SKM-1 (cell line): ENCODE measurements around the gene ARFGEF3.
"Not testable (repeated sequence)": the region's sequence is repeated elsewhere in the genome, so short reads cannot be mapped to it uniquely, and the experiment has no call there.

Experiments
- DNase-seq: peaks from one replicate; lab custom pipeline; 2025; ENCODE audit not compliant: unreplicated experiment; lab: John Stamatoyannopoulos, UW

Gene ARFGEF3

DNA sequence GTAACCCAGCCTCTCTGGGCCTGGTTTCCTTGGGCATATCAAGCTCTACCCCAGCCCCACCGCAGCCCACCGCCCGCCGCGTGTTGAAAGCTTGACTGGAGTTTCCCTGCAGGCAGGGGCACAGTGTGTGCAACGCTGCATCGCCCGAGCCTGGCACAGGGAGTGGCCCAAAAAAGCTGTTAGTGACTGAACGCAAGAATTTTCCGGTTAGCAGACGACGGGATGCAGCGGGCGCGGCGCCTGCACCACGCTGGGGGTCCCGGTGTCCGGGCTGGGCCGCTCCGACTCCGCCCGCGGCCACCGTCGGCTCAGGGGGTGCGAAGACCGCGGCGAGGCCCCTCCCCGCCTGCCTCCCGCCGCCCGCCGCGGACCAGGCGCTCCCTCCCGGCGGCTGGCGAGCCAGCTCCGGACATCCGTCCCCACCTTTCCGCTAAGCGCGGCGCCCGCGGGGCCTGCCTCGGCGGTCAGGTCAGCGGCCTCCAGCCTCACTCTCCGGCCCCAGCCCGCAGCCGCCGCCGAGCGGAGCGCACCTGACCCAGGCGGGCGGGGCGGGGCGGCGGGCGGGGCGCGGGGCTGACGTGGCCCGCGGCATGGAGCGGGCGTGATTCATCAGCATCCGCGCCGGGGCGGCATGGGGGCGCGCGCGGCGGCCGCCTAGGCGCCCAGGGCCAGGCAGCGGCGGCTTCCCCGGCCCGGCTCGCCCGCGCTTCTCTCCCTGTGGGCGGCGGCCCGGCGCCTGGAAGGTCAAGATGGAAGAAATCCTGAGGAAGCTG is at the start of gene ARFGEF3:
TSS of gene ARFGEF3 (plus strand) at position 602 of the 773 bp plus-strand sequence. CDS start at position 750, 148 bp downstream.
- no peak for DNase-seq

GRCh38 chr6:138113588-138114210 is 48.0 kb upstream of the ARFGEF3 start:
- no peak for DNase-seq

GRCh38 chr6:138115201-138115600 is 46.5 kb upstream of the ARFGEF3 start:
- no peak for DNase-seq

DNA sequence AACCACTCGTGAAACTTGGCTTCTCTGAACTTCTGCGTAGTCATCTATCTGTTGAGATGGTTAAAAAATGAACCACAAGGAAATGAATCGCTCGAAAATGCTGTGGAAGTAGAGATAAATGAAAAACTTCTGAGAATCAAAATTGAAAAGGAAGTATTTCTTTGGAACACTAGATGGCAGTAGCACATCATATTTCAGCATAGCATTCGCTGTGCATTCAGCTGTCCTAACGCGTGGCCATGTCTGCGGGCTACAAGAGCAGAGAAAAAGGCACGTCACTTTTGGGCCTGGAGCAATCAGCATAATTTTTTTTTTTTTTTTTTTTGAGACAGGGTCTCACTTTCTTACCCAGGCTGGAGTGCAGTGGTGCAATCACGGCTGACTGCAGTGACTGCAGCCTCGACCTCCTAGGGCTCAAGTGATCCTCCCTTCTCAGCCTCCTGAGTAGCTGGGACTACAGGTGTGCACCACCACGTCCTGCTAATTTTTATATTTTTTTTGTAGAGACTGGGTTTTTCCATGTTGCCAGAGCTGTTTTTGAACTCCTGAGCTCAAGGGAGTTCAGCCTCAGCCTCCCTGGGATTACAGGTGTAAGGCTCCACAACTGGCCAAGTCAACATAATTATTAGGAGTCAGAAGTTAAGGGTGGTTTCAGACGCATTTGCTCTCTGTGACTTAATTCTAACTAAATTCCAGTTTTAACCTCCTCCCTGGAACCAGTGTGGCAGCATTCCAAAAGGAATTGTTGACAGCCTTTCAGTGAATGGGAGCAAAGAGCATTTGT is 45.7 kb upstream of the ARFGEF3 start:
- peak; percentile 74 for DNase-seq

- no peak for DNase-seq
These were observed 45.1 kb upstream of the ARFGEF3 start for GRCh38 chr6:138116661-138116999.

DNA sequence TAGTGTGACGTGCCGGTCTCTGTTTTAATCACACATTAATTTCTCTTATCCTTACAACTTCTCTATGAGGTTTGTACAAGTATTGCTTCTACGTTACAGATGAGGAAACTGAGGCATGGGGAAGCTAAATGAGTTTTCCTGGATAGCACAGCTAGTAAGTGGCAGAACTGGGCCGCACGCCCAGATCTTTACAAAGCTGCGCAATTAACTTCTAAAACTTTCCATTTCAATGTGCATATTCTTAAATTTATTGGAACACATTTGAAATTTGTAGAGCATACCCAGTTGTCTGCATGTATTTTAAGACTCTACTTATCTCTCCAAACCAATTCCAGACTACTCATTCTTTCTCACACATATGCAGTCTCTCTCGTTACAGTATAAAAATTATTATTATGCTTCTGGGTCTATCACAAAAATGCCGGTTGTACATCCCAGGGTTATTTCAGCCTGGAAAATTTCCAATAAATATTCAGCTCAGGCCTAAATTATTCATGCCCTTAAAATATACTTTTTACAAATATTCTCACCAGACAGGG is 44.3 kb upstream of the ARFGEF3 start:
- DNase-seq: no peak

GRCh38 chr6:138119229-138119628 is 42.5 kb upstream of the ARFGEF3 start:
- DNase-seq: not testable (repeated sequence)

DNA sequence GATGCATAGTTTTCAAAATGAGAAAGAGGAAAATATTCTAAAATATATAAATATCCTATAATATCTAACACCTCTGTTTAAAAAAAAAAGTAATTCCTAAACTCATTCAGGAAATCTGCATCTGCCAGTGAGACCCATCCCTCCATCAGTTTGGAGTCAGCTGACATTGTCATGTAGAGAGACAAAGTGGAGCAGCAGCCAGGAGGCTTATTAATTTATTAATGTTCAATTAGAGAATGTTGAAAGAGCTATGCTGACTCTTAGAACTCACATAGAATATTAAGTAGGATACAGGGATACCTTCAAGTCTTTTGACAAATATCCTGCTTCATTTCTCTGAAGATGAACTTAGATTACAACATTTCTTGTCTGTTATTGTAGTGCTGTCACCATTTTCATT is 41.8 kb upstream of the ARFGEF3 start:
- DNase-seq: no peak

- no peak for DNase-seq
These were observed 37.6 kb upstream of the ARFGEF3 start for GRCh38 chr6:138124096-138124495.

- DNase-seq: no peak
These were observed 33.6 kb upstream of the ARFGEF3 start for GRCh38 chr6:138128096-138128495.

- no peak for DNase-seq
These were observed 32.5 kb upstream of the ARFGEF3 start for GRCh38 chr6:138129190-138129589.

DNA sequence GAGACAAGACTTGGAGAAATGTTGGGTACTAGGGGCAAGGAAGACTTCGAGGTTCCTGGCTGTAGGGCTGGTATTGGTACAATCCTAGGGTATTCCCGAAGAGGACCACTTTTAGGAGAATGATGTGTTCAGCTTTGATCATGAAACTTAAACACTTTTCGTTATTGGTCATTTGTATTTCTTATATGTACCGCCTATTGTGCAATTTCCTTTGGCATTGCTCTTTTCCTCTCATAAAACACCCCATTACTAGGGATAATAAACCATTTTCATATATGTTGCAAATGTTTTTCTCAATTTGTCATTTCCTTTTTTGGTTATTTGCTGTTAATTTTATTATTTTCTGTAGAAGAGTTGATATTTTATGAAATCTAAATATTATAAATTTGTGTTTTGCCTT is 18.9 kb upstream of the ARFGEF3 start:
- DNase-seq: no peak

DNA sequence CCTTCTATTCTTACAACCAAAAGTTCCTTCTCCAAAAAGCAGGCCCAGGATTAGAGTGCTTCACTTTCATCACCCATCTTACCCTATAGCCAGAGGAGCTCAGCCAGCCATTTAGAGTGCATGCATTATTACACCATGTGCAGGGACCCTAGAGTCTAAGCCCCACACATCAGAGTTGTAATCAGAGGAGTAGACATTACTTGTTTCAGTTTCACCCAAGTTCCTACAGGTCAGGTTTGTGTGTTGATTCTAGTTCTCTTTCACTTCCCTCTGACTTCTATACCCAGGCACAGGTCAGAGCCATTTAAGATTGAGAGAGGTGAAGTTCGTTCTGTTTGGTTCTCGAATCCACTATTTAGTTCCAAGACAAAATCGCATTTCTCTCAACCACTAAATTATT is 16.3 kb upstream of the ARFGEF3 start:
- no peak for DNase-seq

DNA sequence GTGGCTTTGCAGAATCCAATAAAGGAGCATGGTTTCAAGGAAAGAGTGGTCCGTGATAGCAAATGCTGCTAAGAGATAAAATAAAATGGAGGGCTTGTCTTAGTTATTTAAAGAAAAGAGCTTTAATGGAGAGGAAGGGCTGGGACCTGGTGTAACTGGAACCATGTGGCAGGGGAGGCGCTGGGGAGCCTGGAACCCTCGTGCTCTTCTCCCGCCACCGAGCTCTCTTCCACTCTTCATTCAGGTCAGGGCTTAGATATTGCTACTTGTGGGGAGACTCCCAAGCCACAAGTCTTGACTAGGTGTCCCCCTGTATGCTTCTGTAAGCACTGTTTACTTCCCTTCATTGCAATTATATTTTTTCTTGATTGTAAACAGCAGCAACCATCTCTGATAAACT is 15.2 kb upstream of the ARFGEF3 start:
- no peak for DNase-seq

DNA sequence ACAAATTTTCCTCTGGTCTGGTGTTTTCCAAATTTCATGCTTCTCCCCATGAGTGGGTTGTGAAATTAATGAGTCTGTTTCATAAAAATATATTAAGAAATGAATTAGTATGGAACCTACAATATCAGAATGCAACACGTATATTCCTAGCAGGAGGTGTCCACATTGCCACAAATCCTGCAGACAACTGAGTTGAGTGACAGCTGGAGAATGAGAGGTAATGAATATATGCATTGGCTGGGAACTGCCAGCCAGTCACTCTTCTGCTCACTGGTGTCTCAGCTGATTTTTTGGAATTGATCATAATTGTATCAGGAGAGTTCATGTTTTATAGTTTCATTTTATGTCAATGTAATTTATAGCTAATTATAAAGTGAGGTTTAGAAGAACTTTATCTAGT is 6.3 kb upstream of the ARFGEF3 start:
- DNase-seq: no peak

DNA sequence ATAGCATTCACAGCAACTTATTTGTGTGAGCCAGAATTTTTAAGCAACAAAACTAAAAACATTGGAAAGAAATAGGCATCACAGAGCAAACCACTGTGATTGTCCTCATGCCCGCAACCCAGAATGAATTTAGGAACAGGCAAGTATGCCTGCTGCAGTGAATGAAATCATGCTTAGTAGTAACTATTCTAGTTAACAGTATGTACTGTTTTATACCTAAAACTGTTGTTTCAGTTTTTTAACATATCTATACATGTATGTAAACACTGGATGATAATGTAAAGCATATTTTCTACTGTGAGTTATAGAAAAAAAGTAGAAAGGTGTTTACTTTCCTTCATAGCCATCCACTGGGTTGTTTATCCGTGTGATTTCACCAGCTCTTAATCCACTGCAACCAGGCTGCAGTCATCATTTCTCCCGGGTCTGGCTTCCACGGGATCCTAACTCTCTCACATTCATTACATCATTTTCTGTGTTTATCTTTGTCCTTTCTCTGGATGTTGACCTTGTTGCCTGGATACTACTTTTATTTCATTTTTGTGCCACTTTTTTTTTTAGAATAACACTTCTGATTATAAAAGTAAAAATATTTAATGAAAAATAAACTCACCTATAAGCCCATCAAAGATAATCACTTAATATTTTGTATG is 3.6 kb upstream of the ARFGEF3 start:
- DNase-seq: no peak

- no peak for DNase-seq
These were observed 2.5 kb upstream of the ARFGEF3 start for GRCh38 chr6:138159246-138159645.

DNA sequence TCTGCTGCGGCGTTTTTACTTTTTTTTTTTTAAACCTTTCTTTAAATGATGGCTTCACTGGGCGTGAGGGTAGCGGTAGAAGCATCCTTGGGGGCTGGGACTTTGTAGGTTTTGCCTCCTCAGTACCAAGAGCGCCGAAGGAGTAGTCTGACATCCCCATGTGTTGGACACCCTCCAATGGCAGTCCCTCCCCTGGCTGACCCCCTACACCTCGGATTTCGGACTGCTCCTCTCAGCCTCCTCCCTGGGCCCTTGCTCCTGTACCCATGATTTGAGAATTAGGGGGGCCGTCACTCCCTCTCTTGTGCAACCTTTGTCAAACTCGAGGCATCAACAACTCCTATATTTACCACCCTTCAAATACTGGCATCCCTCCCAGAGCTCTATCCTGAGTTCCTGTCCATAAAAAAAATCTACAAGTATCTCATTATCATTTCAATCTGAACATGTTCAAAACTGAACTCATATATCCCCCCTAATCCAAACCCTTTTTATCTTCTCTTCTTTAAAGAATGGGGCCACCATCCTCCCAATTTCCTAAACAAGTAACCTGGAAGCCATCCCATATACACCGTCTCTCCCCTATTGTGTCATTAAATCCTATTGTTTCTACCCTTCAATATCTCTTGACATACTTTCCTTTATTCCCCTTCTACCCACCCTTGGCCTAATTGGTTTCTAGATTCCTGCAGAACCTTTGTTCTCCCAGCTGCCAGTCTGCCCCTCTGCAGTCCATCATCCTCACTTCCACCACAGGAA is 1.2 kb upstream of the ARFGEF3 start:
- DNase-seq: no peak

GRCh38 chr6:138161088-138161337 is 726 bp upstream of the ARFGEF3 start:
- DNase-seq: no peak

- no peak for DNase-seq
These were observed 594 bp downstream of the ARFGEF3 start for GRCh38 chr6:138162111-138162954.
